ENCODE measurements around the gene BMP10. TPM values are rescaled to one million over a fixed set of nuclear protein-coding genes. Genes with fewer than 3 reads are reported as not detected.

BMP10 gene
- total and polyA plus RNA-seq, 10 donors, result not detected

- 13 to 29% (median 17%) methylated on average over 8 of the region's 8 CpGs for WGBS, 5 donors
- Histone ChIP-seq H3K4me1 (peaks cover 53 to 100% (median 92%) of the 10 kb centered on the region in 6 donors), H3K4me3 (peak overlapping the region in 1 of 8 donors; percentile 21), H3K9me3 (no peaks in the 10 kb centered on the region), H3K36me3 (peaks cover 0 to 10% (median 0%) of the 10 kb centered on the region in 6 donors), H3K27me3 (replicated peaks in 1 of 7) (no peaks in the 10 kb centered on the region), H3K27ac (peak overlapping the region; percentile 37 to 92 (median 86))
- peak; percentile 83 for DNase-seq
- peak in 2 of 3 donors; percentile 69 to 85 for TF ChIP-seq POLR2AphosphoS5 (IDR thresholded peaks at IDR 0.05)
- TF ChIP-seq POLR2A (IDR thresholded peaks at IDR 0.05), result no peak
- intact Hi-C loops (cut with DNase I; ENCODE audit: low total_unique reads), result no loop called here
Measured at GRCh38 chr2:68832233-68832869, 38.8 kb downstream of the BMP10 start.

DNA sequence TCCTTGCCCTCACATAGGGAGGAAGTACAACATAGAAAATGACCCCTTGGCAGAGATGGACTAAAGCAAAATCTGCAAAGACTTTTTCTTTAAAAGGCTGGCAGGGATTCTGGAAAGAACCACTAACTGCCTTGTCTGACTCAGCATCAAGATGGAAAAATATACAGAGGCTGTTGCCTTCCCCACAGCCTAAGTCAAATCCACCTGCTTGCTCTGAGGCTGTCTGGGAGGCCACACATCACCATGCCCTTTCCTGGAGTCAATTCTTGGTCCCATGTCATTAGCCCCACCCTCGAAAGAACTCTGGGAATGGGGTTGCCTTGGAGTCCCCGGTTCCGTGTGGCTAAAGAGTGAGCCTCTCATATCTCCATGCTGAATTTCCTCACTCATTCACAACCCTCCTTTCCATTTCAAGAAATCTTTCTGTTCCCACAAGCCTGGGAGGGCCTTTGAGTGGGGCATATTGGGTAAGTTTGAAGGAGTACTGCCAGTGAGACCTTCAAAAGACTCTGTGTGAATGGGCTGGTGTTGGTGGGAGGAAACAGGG is 39.4 kb downstream of the BMP10 start:
- Histone ChIP-seq H3K4me1 (peaks cover 51 to 100% (median 89%) of the 10 kb centered on the region in 6 donors), H3K9me3 (no peaks in the 10 kb centered on the region), H3K4me3 (peak overlapping the region in 1 of 8 donors; percentile 21), H3K36me3 (peaks cover 0 to 16% (median 4%) of the 10 kb centered on the region in 6 donors), H3K27ac (peak overlapping the region; percentile 37 to 92 (median 86)), H3K27me3 (replicated peaks in 1 of 7) (no peaks in the 10 kb centered on the region)
- 52 to 71% (median 55%) methylated on average over 3 of the region's 3 CpGs for WGBS, 5 donors
- no peak for DNase-seq
- TF ChIP-seq POLR2A (IDR thresholded peaks at IDR 0.05) (no peak), POLR2AphosphoS5 (IDR thresholded peaks at IDR 0.05) (no peak)
- TF ChIP-seq, protein P1, sequence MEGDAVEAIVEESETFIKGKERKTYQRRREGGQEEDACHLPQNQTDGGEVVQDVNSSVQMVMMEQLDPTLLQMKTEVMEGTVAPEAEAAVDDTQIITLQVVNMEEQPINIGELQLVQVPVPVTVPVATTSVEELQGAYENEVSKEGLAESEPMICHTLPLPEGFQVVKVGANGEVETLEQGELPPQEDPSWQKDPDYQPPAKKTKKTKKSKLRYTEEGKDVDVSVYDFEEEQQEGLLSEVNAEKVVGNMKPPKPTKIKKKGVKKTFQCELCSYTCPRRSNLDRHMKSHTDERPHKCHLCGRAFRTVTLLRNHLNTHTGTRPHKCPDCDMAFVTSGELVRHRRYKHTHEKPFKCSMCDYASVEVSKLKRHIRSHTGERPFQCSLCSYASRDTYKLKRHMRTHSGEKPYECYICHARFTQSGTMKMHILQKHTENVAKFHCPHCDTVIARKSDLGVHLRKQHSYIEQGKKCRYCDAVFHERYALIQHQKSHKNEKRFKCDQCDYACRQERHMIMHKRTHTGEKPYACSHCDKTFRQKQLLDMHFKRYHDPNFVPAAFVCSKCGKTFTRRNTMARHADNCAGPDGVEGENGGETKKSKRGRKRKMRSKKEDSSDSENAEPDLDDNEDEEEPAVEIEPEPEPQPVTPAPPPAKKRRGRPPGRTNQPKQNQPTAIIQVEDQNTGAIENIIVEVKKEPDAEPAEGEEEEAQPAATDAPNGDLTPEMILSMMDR (IDR thresholded peaks at IDR 0.05 in 8 of 11, conservative IDR thresholded peaks at IDR 0.05 in 3 of 11), result no peak
- intact Hi-C loops (cut with DNase I; ENCODE audit: low total_unique reads), result no loop called here

DNA sequence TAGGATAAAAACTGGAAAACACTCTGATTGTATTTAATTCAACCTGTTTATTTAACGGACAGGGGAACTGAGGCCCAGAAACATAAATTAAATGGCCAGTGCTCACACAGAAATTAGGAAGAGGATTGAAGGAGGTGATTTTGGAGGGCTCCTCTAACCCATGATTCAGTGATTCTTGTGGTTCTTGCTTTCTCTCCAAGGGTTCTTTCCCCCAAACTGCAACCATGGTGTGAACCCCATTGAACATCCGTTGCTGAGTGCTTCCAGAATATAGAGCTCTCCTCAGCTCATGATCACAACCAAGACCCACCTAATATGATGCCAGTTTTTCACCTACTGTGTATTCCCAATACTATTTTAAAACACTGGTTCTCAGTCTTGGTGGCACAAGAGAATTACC is 41.4 kb downstream of the BMP10 start:
- H3K4me3 ChIP-seq, result peak overlapping the region in 1 of 8 donors; percentile 47
- WGBS, 5 donors, result 25 to 54% (median 33%) methylated on average over 2 of the region's 2 CpGs
- intact Hi-C loops (cut with DNase I; ENCODE audit: low total_unique reads), result loop anchor here (10.0 kb wide), 1 partner anchor 55 kb away; no protein-coding TSS in a partner anchor
- no peak for DNase-seq
- H3K27ac ChIP-seq, result peak overlapping the region; percentile 49 to 92 (median 88)
- H3K36me3 ChIP-seq, result peaks cover 4 to 36% (median 24%) of the 10 kb centered on the region in 6 donors
- TF ChIP-seq, protein P1 (IDR thresholded peaks at IDR 0.05 in 8 of 11, conservative IDR thresholded peaks at IDR 0.05 in 3 of 11), result no peak
- no peak for TF ChIP-seq POLR2A (IDR thresholded peaks at IDR 0.05)
- no peak for TF ChIP-seq POLR2AphosphoS5 (IDR thresholded peaks at IDR 0.05)
- H3K9me3 ChIP-seq, result no peaks in the 10 kb centered on the region
- H3K4me1 ChIP-seq, result peaks cover 46 to 96% (median 75%) of the 10 kb centered on the region in 6 donors
- no peaks in the 10 kb centered on the region for H3K27me3 ChIP-seq (replicated peaks in 1 of 7)

- intact Hi-C loops (cut with DNase I; ENCODE audit: low total_unique reads), result loop anchor here (10.0 kb wide), 1 partner anchor 54 kb away; no protein-coding TSS in a partner anchor
- TF ChIP-seq, protein P1 (IDR thresholded peaks at IDR 0.05 in 8 of 11, conservative IDR thresholded peaks at IDR 0.05 in 3 of 11), result peak in 5 of 11 experiments; percentile 10 to 54 (median 36)
- peak; percentile 82 to 97 (median 89) for TF ChIP-seq POLR2AphosphoS5 (IDR thresholded peaks at IDR 0.05)
- TF ChIP-seq POLR2A (IDR thresholded peaks at IDR 0.05), result no peak
- Histone ChIP-seq H3K36me3 (peaks cover 4 to 43% (median 31%) of the 10 kb centered on the region in 6 donors), H3K9me3 (no peaks in the 10 kb centered on the region), H3K27me3 (replicated peaks in 1 of 7) (no peaks in the 10 kb centered on the region), H3K4me1 (peaks cover 46 to 91% (median 68%) of the 10 kb centered on the region in 6 donors), H3K27ac (peak overlapping the region; percentile 49 to 92 (median 88)), H3K4me3 (peak overlapping the region in 1 of 8 donors; percentile 47)
- WGBS, 5 donors, result 1 to 11% (median 2%) methylated on average over 6 to 10 of the region's 10 CpGs
- DNase-seq, result peak; percentile 96
Measured at GRCh38 chr2:68828887-68829708, 42.1 kb downstream of the BMP10 start.

Measured in spleen (tissue), 11 donors.